ENCODE measurements around the gene CTIF.

The CTIF gene

DNA sequence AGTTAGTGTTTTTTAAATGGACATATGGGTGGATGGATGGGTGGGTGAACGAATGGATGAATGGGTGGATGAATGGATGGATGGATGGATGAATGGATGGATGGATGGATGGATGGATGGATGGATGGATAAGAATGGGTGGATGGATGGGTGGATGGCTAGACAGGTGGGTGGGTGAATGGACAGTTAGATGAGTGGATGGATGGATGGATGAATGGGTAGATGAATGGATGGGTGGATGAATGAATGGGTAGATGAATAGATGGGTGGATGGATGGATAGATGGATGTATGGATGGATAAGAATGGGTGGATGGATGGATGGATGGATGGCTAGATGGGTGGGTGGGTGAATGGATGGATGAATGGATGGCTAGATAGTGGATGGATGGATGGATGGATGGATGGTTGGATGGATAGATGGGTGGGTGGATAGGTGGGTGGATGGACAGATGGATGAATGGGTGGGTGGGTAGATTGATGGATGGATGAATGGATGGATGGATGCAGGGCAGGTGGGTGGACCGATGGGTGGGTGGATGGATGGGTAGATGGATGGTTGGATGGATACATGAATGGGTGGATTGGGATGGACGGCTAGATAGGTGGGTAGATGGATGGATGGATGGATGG, 64.0 kb downstream of the CTIF start:
- DNase-seq (ENCODE audit: low spot score): no peak

- no peak for DNase-seq (ENCODE audit: low spot score)
These were observed 66.6 kb downstream of the CTIF start for GRCh38 chr18:48605408-48605845.

GRCh38 chr18:48607056-48607984, 68.5 kb downstream of the CTIF start:
- no peak for DNase-seq (ENCODE audit: low spot score)

GRCh38 chr18:48608581-48608980, 69.8 kb downstream of the CTIF start:
- DNase-seq (ENCODE audit: low spot score): peak; percentile 45

- DNase-seq (ENCODE audit: low spot score): no peak
These were observed 70.3 kb downstream of the CTIF start for GRCh38 chr18:48609114-48609513.

DNA sequence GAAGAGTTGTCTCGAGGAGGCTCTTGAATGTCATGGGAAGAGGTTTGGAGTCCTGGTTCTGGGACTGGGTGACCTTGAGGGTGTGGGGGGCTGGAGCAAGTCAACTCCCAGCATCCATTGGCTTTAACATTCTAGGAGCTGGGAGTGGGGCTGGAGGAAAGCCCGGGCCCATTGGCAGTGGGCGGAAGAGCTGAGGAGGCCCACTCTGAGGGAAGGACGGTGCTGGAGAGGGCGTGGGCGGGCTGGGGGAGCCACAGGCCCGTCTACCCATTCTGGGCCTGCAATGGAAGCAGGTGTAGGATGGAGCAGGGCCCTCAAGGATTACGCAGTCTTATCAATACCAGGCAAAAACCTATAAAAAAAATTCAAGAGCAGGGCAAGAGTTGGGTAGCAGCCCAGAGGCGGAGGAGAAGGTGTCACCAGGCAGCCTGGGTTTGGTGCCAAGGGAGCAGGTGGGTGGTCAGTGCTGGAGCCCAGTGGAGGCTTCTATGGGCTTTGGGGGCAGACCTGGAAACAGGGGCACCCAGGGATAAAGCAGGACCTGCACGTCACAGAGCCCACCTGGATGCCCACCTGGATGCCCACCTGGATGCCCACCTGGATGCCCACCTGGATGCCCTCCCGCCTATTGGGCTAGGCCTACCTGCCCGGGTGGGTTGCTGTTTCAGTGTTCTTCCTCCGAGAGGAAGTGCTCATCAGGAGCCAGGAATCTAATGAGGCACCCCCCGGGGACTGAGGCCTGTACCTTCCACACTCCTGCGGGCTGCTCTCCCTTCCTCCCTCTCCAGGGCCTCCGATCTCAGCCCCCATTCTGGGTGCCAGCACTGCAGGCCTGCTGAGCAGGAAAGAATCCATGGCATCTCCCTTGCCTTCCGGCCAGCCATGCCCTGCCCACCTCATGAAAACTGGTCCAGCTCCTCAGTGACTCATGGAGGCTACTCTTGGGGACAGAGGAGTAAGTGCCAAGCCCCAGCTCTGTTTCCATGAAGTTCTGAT, 71.3 kb downstream of the CTIF start:
- no peak for DNase-seq (ENCODE audit: low spot score)

- no peak for DNase-seq (ENCODE audit: low spot score)
These were observed 72.4 kb downstream of the CTIF start for GRCh38 chr18:48611203-48611602.

DNA sequence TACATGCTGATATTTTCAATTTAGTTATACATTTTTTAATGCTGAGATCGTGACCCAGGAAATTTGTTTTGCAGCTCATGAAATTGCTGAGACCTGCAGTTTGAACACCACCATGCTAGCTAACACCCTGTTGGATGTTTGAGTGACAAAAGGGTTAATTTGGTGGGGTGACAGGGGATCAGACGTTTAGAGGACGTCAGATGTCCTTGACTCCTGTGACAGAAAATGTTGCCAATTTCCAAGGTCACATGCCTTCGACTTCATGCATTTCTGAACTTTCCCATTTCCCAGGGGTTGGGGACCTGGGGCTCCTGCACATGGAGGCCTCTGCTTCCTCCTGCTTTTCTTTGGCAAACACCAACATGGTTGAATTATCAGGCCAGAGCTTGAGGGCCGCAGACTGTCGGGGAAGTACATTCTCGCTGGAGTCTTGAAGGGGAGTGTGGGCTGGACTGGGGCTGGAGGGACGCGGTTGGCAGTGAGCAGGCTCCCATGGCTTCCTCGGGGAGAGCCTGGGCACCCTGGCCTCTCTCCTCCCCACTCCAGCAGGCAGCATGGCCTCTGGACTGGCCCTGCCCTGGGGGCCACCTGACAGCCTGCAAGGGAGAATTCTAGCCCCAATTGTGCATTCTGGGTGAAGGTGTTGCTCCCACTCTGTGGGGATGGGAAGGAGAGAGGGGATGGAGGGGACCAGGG, 73.1 kb downstream of the CTIF start:
- DNase-seq (ENCODE audit: low spot score): no peak

DNA sequence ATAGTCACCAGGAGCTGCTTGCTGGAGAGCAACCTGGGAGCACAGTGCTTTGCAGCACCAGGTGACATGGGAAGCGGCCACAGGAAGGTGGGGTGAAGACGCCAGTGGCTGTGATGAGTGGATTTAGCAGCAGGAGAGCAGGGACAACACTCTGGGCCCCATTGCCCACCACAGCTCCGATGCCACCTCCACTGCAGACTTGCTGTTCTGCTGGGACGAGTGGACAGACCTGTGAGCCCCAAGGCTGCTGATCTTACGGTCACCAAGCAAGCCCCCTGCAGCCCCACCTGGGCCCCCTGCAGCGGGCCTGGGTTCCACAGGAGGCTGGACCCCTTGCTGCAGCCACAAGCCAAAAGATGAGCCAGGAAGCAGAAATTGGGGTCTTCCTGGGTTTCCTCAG, 73.7 kb downstream of the CTIF start:
- no peak for DNase-seq (ENCODE audit: low spot score)

- no peak for DNase-seq (ENCODE audit: low spot score)
These were observed 74.1 kb downstream of the CTIF start for GRCh38 chr18:48612917-48613316.

DNA sequence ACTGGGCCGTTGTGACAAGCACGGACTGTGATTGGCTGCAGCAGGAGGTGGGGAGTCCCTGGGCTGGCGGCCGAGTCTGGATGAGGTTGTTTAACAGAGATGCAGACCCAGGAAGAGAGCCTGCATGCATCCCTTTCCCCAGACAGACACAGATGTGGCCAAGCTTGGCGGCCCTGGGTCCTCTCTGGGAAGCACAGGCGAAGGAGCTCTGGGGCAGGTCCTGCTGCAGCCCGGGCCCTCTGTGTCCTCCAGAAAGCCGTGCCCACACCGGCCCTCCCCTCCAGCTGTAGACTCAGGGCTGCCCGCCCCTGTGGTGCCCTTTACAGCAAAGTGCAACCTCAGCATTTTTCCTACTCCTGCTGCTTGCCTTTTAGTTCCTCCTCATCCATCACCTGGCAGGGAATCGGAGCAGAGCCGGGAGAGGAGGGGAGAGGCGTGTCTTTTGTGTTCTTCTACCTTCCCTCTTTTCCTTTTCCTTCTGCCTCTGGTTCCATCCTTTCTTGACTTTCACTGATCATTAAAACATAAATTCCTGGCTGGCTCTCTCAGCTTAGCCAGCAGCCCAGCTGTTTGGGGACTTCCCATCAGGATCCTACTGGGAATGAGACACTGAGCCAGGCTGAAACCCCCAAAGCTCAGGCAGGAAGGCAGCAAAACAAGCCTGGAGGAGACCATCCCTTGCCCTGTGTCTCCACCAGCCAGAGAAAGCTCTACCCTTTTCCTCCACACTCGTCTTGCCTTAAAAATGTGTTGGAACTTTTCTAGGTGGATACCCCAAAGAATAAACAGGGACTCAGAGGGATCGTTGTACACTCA, 75.0 kb downstream of the CTIF start:
- peak; percentile 83 for DNase-seq (ENCODE audit: low spot score)

GRCh38 chr18:48615566-48616401, 77.0 kb downstream of the CTIF start:
- DNase-seq (ENCODE audit: low spot score): no peak

GRCh38 chr18:48616484-48617255, 77.8 kb downstream of the CTIF start:
- peak; percentile 66 for DNase-seq (ENCODE audit: low spot score)

DNA sequence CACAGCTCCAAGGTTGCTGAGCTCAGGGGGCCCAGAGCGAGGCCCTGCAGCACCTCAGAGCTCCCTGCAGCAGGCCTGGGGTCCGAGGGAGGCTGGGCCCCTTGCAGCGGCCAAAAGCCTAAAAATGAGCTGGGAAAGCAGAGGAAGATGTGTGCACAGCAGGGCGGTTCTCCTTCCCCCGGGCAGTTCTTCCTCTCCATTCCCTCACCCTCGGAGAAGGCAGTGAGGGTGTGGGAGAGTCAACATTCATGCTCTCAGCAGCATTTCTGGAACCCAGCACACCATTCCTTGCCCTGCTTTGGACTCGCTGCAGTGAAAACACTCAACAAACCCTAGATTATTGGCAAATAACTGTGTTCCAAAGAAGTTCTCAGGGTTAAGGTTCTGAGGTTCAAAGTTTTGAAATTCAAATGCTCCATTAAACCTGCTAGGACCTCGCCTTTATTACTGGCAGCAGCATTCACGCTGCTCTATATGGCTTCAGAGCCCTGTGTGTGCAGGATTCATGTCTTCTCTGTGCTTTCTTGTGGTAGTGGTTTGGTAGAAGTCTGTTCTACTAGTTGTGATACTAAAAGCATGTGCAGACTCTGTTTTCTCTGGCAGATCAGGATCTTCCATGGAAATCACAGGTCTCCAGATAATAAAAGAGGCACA, 79.1 kb downstream of the CTIF start:
- DNase-seq (ENCODE audit: low spot score): no peak

DNA sequence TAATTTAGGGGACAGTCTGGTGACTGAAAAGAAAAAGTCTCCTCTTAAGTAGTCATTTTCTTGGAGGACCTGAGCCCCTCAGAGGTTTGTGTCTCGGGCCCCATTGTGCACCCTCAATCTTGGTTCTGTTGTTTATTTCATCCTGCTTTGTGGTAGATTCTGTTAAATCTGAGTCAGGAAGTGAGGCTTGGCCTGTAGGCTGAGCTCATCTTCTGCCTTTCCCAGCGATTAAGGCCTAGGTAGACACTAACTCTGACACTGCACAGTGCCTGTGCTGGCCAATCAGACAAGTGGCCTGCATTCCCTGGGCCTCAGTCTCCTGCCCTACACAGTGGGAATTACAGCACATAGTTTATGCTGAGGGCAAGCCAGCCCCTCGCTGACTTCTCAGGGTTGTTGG, 80.2 kb downstream of the CTIF start:
- DNase-seq (ENCODE audit: low spot score): no peak

DNA sequence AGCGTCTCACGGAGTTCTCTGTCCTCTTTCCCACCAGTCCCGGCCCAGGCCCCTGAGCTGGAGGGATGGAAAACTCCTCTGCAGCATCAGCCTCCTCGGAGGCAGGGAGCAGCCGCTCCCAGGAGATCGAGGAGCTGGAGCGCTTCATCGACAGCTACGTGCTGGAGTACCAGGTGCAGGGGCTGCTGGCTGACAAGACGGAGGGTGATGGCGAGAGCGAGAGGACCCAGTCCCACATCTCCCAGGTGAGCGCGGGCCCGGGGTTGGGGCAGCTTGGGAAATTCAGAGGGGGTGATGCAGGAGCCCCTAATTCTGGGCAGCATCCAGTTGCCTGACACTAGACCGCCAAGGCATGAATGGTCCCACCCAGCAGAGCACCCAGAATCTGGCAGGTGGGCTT, 80.7 kb downstream of the CTIF start:
- DNase-seq (ENCODE audit: low spot score): no peak

DNA sequence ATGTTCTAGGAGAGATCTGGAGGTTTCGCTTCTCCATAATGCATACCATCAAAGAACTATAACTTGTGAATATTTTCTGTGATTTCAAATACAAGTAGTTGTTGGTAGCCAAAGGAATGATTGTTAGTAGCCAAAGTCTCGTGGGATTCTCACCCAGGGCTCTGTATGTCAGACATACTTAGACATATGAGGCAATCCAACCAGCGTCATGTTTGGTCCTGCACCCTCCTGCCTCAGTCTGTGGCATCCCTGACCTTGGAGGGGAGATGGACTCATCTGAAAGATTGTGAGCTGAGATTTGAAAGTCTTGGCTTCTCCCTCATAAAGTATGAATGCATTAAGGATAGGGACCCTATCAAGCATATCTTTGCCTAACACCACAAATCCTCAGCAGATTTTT, 81.2 kb downstream of the CTIF start:
- no peak for DNase-seq (ENCODE audit: low spot score)

- DNase-seq (ENCODE audit: low spot score): no peak
These were observed 82.4 kb downstream of the CTIF start for GRCh38 chr18:48621240-48621639.
